DMS153 treated with DMSO at 0.1 percent for 48 hours (cell line): ENCODE data around the gene FALEC.
"Not testable (repeated sequence)": the region's sequence is repeated elsewhere in the genome, so short reads cannot be mapped to it uniquely, and the experiment has no call there.

Experiments used
- DNase-seq: peaks from one replicate; lab custom pipeline; 2025; ENCODE audit not compliant: unreplicated experiment; lab: John Stamatoyannopoulos, UW

The FALEC gene

GRCh38 chr1:150558303-150558704 is 42.8 kb downstream of the FALEC start:
- no peak for DNase-seq

DNA sequence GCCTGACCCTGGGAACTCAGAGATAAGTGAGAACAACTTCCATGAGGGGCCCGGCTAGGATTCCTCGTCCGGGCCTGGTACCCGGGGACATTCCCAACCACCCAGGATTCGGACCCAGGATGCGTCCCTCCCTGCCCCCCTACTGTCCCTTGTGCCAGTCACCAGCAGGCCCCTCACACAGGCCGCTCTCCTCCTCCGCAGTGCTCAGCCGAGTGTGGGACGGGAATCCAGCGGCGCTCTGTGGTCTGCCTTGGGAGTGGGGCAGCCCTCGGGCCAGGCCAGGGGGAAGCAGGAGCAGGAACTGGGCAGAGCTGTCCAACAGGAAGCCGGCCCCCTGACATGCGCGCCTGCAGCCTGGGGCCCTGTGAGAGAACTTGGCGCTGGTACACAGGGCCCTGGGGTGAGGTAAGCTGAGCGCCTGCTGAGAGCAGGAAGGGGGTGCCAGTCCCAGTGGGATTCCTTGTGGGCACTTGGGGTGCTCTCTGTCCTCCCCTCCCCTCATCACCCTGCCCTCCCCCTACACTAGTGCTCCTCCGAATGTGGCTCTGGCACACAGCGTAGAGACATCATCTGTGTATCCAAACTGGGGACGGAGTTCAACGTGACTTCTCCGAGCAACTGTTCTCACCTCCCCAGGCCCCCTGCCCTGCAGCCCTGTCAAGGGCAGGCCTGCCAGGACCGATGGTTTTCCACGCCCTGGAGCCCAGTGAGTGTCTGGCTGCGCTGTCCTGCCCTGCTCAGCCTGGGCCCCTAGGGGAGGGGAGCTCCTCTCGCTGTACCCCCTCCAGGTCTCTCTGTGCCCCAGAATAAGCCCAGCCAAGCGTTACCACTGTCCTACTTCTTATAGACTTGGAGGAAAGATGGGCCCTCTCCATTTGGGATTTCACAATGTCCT is 43.5 kb downstream of the FALEC start:
- no peak for DNase-seq

DNA sequence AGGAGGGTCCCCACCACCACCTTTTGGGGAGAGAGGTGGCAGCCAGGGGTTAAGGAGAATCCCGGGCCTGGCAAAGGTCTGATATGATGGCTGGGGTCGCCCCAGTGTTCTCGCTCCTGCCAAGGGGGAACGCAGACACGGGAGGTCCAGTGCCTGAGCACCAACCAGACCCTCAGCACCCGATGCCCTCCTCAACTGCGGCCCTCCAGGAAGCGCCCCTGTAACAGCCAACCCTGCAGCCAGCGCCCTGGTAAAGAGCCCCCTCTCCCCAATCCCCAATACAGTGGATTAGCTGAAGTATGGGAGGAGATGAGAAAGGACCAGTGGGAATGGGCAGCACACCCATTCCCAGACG is 44.1 kb downstream of the FALEC start:
- DNase-seq, result no peak

GRCh38 chr1:150560011-150560438 is 44.5 kb downstream of the FALEC start:
- peak; percentile 78 for DNase-seq

GRCh38 chr1:150560576-150561253 is 45.2 kb downstream of the FALEC start:
- peak; percentile 94 for DNase-seq

GRCh38 chr1:150561254-150561973 is 45.9 kb downstream of the FALEC start:
- peak; percentile 94 for DNase-seq

DNA sequence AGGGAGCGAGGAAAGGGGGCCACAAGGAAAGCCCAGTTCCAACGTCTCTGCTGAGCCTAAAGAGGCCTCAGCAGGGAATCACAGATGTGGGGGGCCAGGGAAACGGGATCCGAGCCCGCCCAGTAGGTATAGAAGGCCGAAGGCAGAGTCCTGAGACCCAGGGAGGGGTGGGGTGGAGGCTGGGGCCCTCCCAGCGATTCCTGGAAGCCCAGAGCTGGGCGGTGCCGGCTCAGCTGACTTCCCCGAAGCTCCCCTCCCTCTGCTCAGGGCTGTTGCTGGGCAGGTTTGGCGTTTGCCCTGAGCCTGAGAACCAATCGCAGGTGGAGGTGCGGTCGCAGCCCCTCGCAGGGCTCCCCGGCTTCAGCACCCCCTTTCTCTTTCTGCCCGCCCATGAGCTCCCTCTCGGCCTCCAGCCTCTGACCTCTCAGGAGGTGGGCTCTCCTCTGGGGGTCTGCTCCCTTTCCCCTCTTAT is 46.5 kb downstream of the FALEC start:
- peak; percentile 82 for DNase-seq

- DNase-seq, result no peak
These were observed 47.1 kb downstream of the FALEC start for GRCh38 chr1:150562446-150563339.

- DNase-seq, result peak; percentile 60
These were observed 47.9 kb downstream of the FALEC start for GRCh38 chr1:150563340-150564038.

DNA sequence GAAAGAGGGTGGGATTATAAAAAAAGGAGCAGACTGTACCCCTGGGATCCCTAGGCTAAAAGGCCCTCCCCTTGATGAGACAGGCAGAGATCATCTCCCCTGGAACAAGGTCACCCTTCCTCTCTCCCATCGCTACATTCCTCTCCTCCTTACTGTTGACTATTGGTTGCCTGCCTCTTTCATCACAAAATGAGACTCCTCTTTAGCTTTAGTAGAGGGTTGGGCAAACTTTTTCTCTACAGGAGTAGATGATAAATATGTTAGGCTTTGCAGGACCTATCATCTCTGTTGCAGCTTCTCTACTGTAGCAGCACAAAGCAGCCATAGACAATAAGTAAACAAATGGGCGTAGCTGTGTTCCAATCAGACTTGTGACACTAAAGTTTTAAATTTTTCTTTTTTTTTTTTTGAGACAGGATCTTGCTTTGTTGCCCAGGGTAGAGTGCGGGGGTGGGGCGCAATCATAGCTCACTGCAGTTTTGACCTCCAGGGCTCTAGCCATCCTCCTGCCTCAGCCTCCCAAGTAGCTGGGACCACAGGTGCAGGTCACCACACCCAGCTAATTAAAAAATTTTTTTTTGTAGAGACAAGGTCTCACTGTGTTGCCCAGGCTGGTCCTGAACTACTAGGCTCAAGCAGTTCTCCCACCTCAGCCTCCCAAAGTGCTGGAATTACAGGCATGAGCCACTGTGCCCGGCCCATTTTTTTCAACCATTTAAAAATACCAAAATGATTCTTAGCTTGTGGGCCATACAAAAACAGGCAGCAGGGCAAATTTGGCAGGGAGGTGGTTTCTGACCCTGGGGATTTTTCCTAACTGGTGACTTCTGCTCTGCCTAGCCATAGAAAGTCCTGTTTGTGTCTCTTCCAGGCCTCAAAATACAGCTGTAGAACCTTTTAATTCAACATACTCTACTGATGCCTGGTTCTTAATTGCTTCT is 48.8 kb downstream of the FALEC start:
- no peak for DNase-seq

DNA sequence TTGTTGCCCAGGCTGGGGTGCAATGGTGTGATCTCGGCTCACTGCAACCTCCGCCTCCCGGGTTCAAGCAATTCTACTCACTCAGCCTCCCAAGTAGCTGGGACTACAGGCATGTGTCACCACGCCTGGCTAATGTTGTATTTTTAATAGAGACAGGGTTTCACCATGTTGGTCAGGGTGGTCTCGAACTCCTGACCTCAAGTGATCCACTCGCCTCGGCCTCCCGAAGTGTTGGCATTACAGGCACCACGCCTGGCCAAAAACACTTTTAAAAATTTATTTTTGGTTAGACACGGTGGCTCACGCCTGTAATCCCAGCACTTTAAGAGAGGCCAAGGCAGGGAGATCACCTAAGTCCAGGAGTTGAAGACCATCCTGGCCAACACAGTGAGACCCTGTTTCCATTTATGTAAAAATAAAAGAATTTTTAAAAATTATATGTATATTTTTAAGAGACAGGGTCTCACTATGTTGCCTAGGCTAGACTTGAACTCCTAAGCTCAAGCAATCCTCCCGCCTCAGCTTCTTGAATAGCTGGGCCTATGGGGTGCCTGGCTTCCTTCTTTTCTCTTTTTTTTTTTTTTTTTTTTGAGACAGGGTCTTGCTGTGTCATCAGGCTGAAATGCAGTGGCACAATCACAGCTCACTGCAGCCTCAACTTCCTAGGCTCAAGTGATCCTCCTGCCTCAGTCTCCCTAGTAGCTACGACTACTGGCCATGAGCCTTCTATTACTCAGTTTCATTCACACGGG is 49.9 kb downstream of the FALEC start:
- DNase-seq, result not testable (repeated sequence)

- DNase-seq, result no peak
These were observed 51.2 kb downstream of the FALEC start for GRCh38 chr1:150566589-150567340.

- DNase-seq, result no peak
These were observed 51.8 kb downstream of the FALEC start for GRCh38 chr1:150567341-150567716.

- DNase-seq, result peak; percentile 74
These were observed 52.4 kb downstream of the FALEC start for GRCh38 chr1:150567717-150568593.

DNA sequence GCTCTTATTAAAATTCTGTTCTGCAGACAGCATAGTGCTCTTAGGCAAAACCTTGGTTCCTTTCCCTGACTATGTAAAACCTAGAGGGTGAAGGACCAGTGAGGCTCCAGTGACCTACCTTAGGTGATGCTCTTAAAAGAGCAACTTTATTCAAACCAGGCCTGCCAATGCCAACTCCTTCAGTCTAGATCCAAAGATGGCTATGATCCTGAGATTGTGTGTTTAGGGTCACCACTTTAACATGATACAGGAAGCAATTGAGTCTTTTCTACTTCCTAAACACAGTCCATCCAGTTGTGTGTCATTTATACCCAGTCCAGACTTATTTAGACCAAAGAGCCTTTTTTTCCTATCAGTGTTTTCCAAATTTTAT is 53.0 kb downstream of the FALEC start:
- DNase-seq, result no peak

GRCh38 chr1:150572918-150573647 is 57.5 kb downstream of the FALEC start:
- DNase-seq, result no peak
